B cell (primary cell): Measurements from ENCODE around the gene INAFM2.

Source experiments
- EZH2 ChIP-seq: IDR thresholded peaks from 2 replicates; pipeline ENCODE4 v1.6.1; 2012; ENCODE audit warnings: borderline replicate concordance, low read depth, mild to moderate bottlenecking, moderate library complexity, low read length; ENCODE audit not compliant: insufficient read depth, poor library complexity, severe bottlenecking
- TF ChIP-seq, protein P1 (sequence below): fragments of 200-600 bp; IDR thresholded peaks from one replicate; pipeline ENCODE4 v1.8.0; 2022; ENCODE audit warnings: antibody characterized with exemption, mild to moderate bottlenecking

DNA sequence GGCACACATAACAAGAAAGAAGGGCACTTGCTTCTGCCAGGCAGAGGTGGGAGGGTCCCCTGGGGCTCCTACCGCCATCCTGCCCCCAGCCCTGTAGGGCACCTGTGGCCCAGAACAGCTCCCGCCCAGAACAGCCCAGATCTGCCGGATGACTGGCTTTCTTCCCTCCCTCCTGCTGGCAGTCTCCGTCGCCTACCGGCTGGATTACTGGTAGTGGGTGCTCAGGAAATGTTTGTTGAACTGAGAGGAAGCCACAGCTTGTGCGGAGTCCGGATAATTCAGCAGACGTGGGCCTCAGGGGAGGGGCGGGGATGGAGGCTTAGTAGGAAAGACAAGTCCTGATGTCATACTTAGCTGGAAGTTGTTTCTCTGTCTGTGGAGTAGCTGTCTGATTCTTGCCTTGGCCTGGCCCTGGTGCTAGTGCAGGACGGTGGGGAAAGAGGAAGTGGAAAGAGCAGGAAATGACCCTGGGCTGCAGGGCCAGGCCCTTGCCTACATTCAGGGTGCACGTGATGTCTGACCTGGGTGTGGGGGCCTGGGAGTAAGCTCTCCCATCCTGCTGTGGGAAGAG is 10.5 kb downstream of the INAFM2 start:
- TF ChIP-seq, protein P1, sequence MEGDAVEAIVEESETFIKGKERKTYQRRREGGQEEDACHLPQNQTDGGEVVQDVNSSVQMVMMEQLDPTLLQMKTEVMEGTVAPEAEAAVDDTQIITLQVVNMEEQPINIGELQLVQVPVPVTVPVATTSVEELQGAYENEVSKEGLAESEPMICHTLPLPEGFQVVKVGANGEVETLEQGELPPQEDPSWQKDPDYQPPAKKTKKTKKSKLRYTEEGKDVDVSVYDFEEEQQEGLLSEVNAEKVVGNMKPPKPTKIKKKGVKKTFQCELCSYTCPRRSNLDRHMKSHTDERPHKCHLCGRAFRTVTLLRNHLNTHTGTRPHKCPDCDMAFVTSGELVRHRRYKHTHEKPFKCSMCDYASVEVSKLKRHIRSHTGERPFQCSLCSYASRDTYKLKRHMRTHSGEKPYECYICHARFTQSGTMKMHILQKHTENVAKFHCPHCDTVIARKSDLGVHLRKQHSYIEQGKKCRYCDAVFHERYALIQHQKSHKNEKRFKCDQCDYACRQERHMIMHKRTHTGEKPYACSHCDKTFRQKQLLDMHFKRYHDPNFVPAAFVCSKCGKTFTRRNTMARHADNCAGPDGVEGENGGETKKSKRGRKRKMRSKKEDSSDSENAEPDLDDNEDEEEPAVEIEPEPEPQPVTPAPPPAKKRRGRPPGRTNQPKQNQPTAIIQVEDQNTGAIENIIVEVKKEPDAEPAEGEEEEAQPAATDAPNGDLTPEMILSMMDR = no peak
- no peak for TF ChIP-seq EZH2
